GM12878 (cell line): ENCODE results near the gene WHRN.

Experiments
- BHLHE40 ChIP-seq, 2 experiments: fragments of 450-650 bp in 1 of 2; IDR thresholded peaks; 2 replicates each; pipeline ENCODE4 v1.6.1; 2011 to 2017; ENCODE audit warnings: low read depth in 2 of 2, borderline replicate concordance in 1 of 2, improper control_type of control experiment in 1 of 2, low read length in 1 of 2, mild to moderate bottlenecking in 1 of 2
- CBX3 ChIP-seq: fragments of 200-600 bp; sonication (generic); IDR thresholded peaks from 2 replicates; pipeline ENCODE4 v1.6.1; 2016; ENCODE audit warnings: low read depth, borderline replicate concordance
- CEBPB ChIP-seq, 2 experiments: fragments of 150-350 bp in 1 of 2; IDR thresholded peaks; 2 replicates each; pipeline ENCODE4 v1.6.1; 2012 to 2014; ENCODE audit warnings: low read depth in 2 of 2, low read length in 2 of 2, borderline replicate concordance in 1 of 2, inconsistent platforms in 1 of 2
- CHD4 ChIP-seq: fragments of 200-600 bp; sonication (generic); IDR thresholded peaks from 2 replicates; pipeline ENCODE4 v1.6.1; 2016; ENCODE audit warnings: mild to moderate bottlenecking
- EED ChIP-seq: sonication (generic); IDR thresholded peaks from 2 replicates; pipeline ENCODE4 v1.6.1; 2016; ENCODE audit warnings: antibody characterized with exemption, low read depth
- EP300 ChIP-seq, 2 experiments: fragments of 150-350 bp in 1 of 2; IDR thresholded peaks; 2 replicates each; pipeline ENCODE4 v1.6.1; 2011 to 2012; ENCODE audit warnings: low read depth in 2 of 2, low read length in 2 of 2, borderline replicate concordance in 1 of 2, improper control_type of control experiment in 1 of 2, inconsistent platforms in 1 of 2; ENCODE audit not compliant: control insufficient read depth in 1 of 2
- EZH2 ChIP-seq: IDR thresholded peaks from 2 replicates; pipeline ENCODE4 v1.6.1; 2012; ENCODE audit warnings: low read depth, mild to moderate bottlenecking, control low read depth, inconsistent platforms, low read length, borderline replicate concordance; ENCODE audit not compliant: control insufficient read depth
- HDAC2 ChIP-seq: fragments of 200-600 bp; sonication (generic); IDR thresholded peaks from 2 replicates; pipeline ENCODE4 v1.6.1; 2017
- JUNB ChIP-seq: IDR thresholded peaks from 2 replicates; pipeline ENCODE4 v1.6.1; 2016; ENCODE audit warnings: antibody characterized with exemption, mild to moderate bottlenecking
- NFIC ChIP-seq: IDR thresholded peaks from 2 replicates; pipeline ENCODE4 v1.6.1; 2012; ENCODE audit warnings: low read depth, mild to moderate bottlenecking, inconsistent platforms, low read length, moderate library complexity
- NR2C2 ChIP-seq: IDR thresholded peaks from 2 replicates; pipeline ENCODE4 v1.6.1; 2011; ENCODE audit warnings: borderline replicate concordance, low read depth; ENCODE audit not compliant: control insufficient read depth, insufficient read length
- POLR2AphosphoS5 ChIP-seq: IDR thresholded peaks from 2 replicates; pipeline ENCODE4 v1.6.1; 2011; ENCODE audit warnings: mild to moderate bottlenecking, low read length, inconsistent platforms
- ZZZ3 ChIP-seq: IDR thresholded peaks from 2 replicates; pipeline ENCODE4 v1.6.1; 2011; ENCODE audit warnings: low read depth; ENCODE audit not compliant: control insufficient read depth, insufficient read length

- TF ChIP-seq ZZZ3 (no peak), CEBPB (IDR thresholded peaks at IDR 0.05; ENCODE audit: borderline replicate concordance in 1 of 2, low read depth in 2 of 2, low read length in 2 of 2) (no peak), EZH2 (no peak), EP300 (IDR thresholded peaks at IDR 0.05; ENCODE audit: borderline replicate concordance in 1 of 2, control insufficient read depth in 1 of 2, low read depth in 2 of 2, low read length in 2 of 2) (no peak), JUNB (no peak), CHD4 (no peak), POLR2AphosphoS5 (no peak), CBX3 (no peak), BHLHE40 (IDR thresholded peaks at IDR 0.05; ENCODE audit: borderline replicate concordance in 1 of 2, low read depth in 2 of 2, low read length in 1 of 2) (no peak), NR2C2 (no peak), EED (peak; percentile 28; the same call in 1 of the 2 replicates), NFIC (no peak), HDAC2 (no peak)
These were observed 56.6 kb downstream of the WHRN start for GRCh38 chr9:114448706-114449105.
